ENCODE measurements around the gene ABHD2.

Gene ABHD2

GRCh38 chr15:89077750-89078149 lies 10.5 kb upstream of the ABHD2 start (continued):
- no peak for TF ChIP-seq ZFP3 (tag by site-specific recombination; IDR thresholded peaks at IDR 0.05; ENCODE audit: low read depth)
- TF ChIP-seq ZNF639 (tag by site-specific recombination; IDR thresholded peaks at IDR 0.05), result no peak
- no peak for TF ChIP-seq ZNF2 (tag by site-specific recombination; IDR thresholded peaks at IDR 0.05)
- TF ChIP-seq ZNF221 (tag by site-specific recombination; IDR thresholded peaks at IDR 0.05; ENCODE audit: borderline replicate concordance), result no peak
- no peak for TF ChIP-seq ZNF529 (tag by site-specific recombination; IDR thresholded peaks at IDR 0.05; ENCODE audit: insufficient replicate concordance)

GRCh38 chr15:89078851-89079810 lies 9.1 kb upstream of the ABHD2 start:
- no peaks in the 10 kb centered on the region for H3K36me3 ChIP-seq (ENCODE audit: control insufficient read depth in 2 of 2, insufficient read depth in 1 of 2, low read length in 2 of 2)
- no peak overlapping the region for H3K4me3 ChIP-seq (ENCODE audit: low read depth, low read length)
- no peaks in the 10 kb centered on the region for H3K9me3 ChIP-seq (ENCODE audit: control insufficient read depth, insufficient read depth, low read depth, low read length)
- POLR2A ChIA-PET, result interaction anchor here (1.5 kb wide), 1 partner anchor 9 kb away, joined by 8 read pairs; the partner anchor contains the start of gene ABHD2
- TF ChIP-seq KLF10 (tag by site-specific recombination; IDR thresholded peaks at IDR 0.05) (no peak), KLF17 (tag by site-specific recombination; IDR thresholded peaks at IDR 0.05) (no peak), ZNF112 (tag by site-specific recombination; IDR thresholded peaks at IDR 0.05) (no peak), EGR2 (tag by site-specific recombination; IDR thresholded peaks at IDR 0.05; ENCODE audit: low read depth) (no peak), ZNF404 (tag by site-specific recombination; IDR thresholded peaks at IDR 0.05) (no peak), ZNF548 (tag by site-specific recombination; IDR thresholded peaks at IDR 0.05) (no peak), ZNF704 (tag by site-specific recombination; IDR thresholded peaks at IDR 0.05) (no peak), PBX3 (CRISPR knock-in tag; IDR thresholded peaks at IDR 0.05) (no peak)
- H3K27ac ChIP-seq (ENCODE audit: extremely low read depth, low read depth, low read length), result no peak overlapping the region
- no peaks in the 10 kb centered on the region for H3K4me1 ChIP-seq (ENCODE audit: control insufficient read depth, insufficient read depth, low read length)
- CTCF ChIA-PET, result interaction anchor here (0.6 to 1.7 kb wide), 8 partner anchors 21 to 1157 kb away, joined by 3 to 14 read pairs (median 4); no protein-coding TSS in a partner anchor

- H3K9me3 ChIP-seq (ENCODE audit: control insufficient read depth, insufficient read depth, low read depth, low read length), result no peaks in the 10 kb centered on the region
- ChIA-PET POLR2A (no interaction called here), CTCF (interaction anchor here (0.7 kb wide), 1 partner anchor 158 kb away, joined by 3 read pairs; no protein-coding TSS in a partner anchor)
- no peaks in the 10 kb centered on the region for H3K4me1 ChIP-seq (ENCODE audit: control insufficient read depth, insufficient read depth, low read length)
- H3K4me3 ChIP-seq (ENCODE audit: low read depth, low read length), result no peak overlapping the region
- H3K27ac ChIP-seq (ENCODE audit: extremely low read depth, low read depth, low read length), result no peak overlapping the region
- no peaks in the 10 kb centered on the region for H3K36me3 ChIP-seq (ENCODE audit: control insufficient read depth in 2 of 2, insufficient read depth in 1 of 2, low read length in 2 of 2)
- TF ChIP-seq ZNF214 (tag by site-specific recombination; IDR thresholded peaks at IDR 0.05; ENCODE audit: borderline replicate concordance) (no peak), ZNF292 (tag by site-specific recombination; IDR thresholded peaks at IDR 0.05; ENCODE audit: borderline replicate concordance, low read depth) (no peak), SCRT2 (tag by site-specific recombination; IDR thresholded peaks at IDR 0.05) (no peak), ZNF423 (tag by site-specific recombination; IDR thresholded peaks at IDR 0.05) (no peak), ZNF26 (tag by site-specific recombination; IDR thresholded peaks at IDR 0.05) (no peak), ZNF302 (tag by site-specific recombination; IDR thresholded peaks at IDR 0.05; ENCODE audit: low read depth) (no peak), OSR2 (tag by site-specific recombination; IDR thresholded peaks at IDR 0.05) (no peak), INSM2 (tag by site-specific recombination; IDR thresholded peaks at IDR 0.05) (no peak), PBX3 (CRISPR knock-in tag; IDR thresholded peaks at IDR 0.05) (no peak)
These were observed 6.4 kb upstream of the ABHD2 start for GRCh38 chr15:89081878-89082277.

Data from HEK293 (cell line).